HCT116 (cell line): ENCODE measurements around the gene LRRC4C. TPM values are rescaled to one million over a fixed set of nuclear protein-coding genes. Genes with fewer than 3 reads are reported as not detected.

ENCODE experiments used
- ATAC-seq: fragments of 200-7000 bp; cut with Tn5 transposase; 2 replicates; pipeline ENCODE4 v1.9.1; 2020; ENCODE audit warnings: mild to moderate bottlenecking, moderate library complexity
- BruUV-seq: library from RNA; stranded (reverse); fragments of 400-500 nt; replicated peaks from 2 replicates; lab custom pipeline; 2021; lab: Mats Ljungman, UMichigan
- CTCF ChIA-PET: fragments of 300-600 bp; sonication (Branson Sonifier 250); formaldehyde crosslinking; loops from one replicate; lab custom pipeline; 2021; ENCODE audit warnings: antibody characterized with exemption; lab: Charles Lee
- POLR2A ChIA-PET: fragments of 300-600, 350-600 bp; sonication (Branson Sonifier 250); formaldehyde crosslinking; loops from one replicate; lab custom pipeline; 2021; ENCODE audit warnings: antibody characterized with exemption; lab: Charles Lee
- RAD21 ChIA-PET, 2 experiments: fragments of 300-600 bp; sonication (Branson Sonifier 250); formaldehyde crosslinking; loops; one replicate each; lab custom pipeline; 2023; ENCODE audit warnings: low total read pairs in 2 of 2; ENCODE audit not compliant: uncharacterized antibody in 2 of 2, unreplicated experiment in 2 of 2, low non-redundant PET in 1 of 2; lab: Charles Lee
- DNase-seq: peaks from one replicate; pipeline ENCODE4 v3.0.0-alpha.2; 2010; ENCODE audit warnings: low read depth, low spot score
- H2AFZ ChIP-seq: fragments of 200-600 bp; shearing (Covaris generic), sonication (generic); 2 replicates; pipeline ENCODE4 v1.6.1; 2017; ENCODE audit warnings: low read depth, mixed run types, mixed read lengths, antibody characterized with exemption, low read length; ENCODE audit not compliant: poor library complexity, severe bottlenecking
- H3K27ac ChIP-seq: 2 replicates; pipeline ENCODE4 v1.5.1; 2012; ENCODE audit warnings: low read depth, low read length
- H3K27me3 ChIP-seq: fragments of 200-600 bp; sonication (generic); 2 replicates; pipeline ENCODE4 v1.6.1; 2016; ENCODE audit warnings: mixed run types, low read length, mixed read lengths; ENCODE audit not compliant: insufficient read depth
- H3K36me3 ChIP-seq, 2 experiments: fragments of 200-500 bp in 1 of 2; fragments of 200-600 bp in 1 of 2; sonication (Bioruptor generic) in 1 of 2; sonication (generic) in 1 of 2; 2 replicates each; pipeline versions ENCODE4 v1.5.1 to v1.6.1; 2014 to 2016; ENCODE audit warnings: low read length in 2 of 2, inconsistent platforms in 1 of 2, mixed read lengths in 1 of 2, mixed run types in 1 of 2; ENCODE audit not compliant: insufficient read depth in 2 of 2, control insufficient read depth in 1 of 2
- H3K4me1 ChIP-seq, 2 experiments: fragments of 200-600 bp in 1 of 2; sonication (generic) in 1 of 2; 2 replicates each; pipeline versions ENCODE4 v1.5.1 to v1.6.1; 2012 to 2017; ENCODE audit warnings: low read length in 2 of 2, inconsistent platforms in 1 of 2, mild to moderate bottlenecking in 1 of 2, mixed read lengths in 1 of 2, mixed run types in 1 of 2, moderate library complexity in 1 of 2; ENCODE audit not compliant: insufficient read depth in 2 of 2, control insufficient read depth in 1 of 2
- H3K4me2 ChIP-seq: fragments of 200-600 bp; sonication (generic); 2 replicates; pipeline ENCODE4 v1.6.1; 2017; ENCODE audit warnings: mixed run types, low read length, mixed read lengths
- H3K4me3 ChIP-seq, 2 experiments: fragments of 200-600 bp in 1 of 2; sonication (generic) in 1 of 2; replicated peaks in 1 of 2; 2 replicates each; pipeline ENCODE4 v1.5.1; 2011 to 2016; ENCODE audit warnings: low read length in 2 of 2, control low read depth in 1 of 2, low read depth in 1 of 2, mild to moderate bottlenecking in 1 of 2, mixed read lengths in 1 of 2, mixed run types in 1 of 2
- H3K79me2 ChIP-seq: fragments of 200-600 bp; sonication (generic); 2 replicates; pipeline ENCODE4 v1.6.1; 2017; ENCODE audit warnings: mild to moderate bottlenecking, mixed run types, low read length, moderate library complexity, mixed read lengths; ENCODE audit not compliant: insufficient read depth
- H3K9ac ChIP-seq: fragments of 200-600 bp; sonication (generic); 2 replicates; pipeline ENCODE4 v1.6.1; 2016; ENCODE audit warnings: low read length, mixed read lengths
- H3K9me2 ChIP-seq: fragments of 200-600 bp; sonication (generic), shearing (Covaris generic); 2 replicates; pipeline ENCODE4 v1.6.1; 2017; ENCODE audit warnings: mixed run types, mild to moderate bottlenecking, moderate library complexity; ENCODE audit not compliant: insufficient read depth
- H3K9me3 ChIP-seq, 2 experiments: fragments of 200-500 bp in 1 of 2; fragments of 200-600 bp in 1 of 2; sonication (Bioruptor generic) in 1 of 2; sonication (generic) in 1 of 2; 2 replicates each; pipeline ENCODE4 v1.6.1; 2014 to 2017; ENCODE audit warnings: low read length in 2 of 2, mixed read lengths in 2 of 2, inconsistent platforms in 1 of 2, low read depth in 1 of 2, mild to moderate bottlenecking in 1 of 2, mixed run types in 1 of 2, moderate library complexity in 1 of 2; ENCODE audit not compliant: control insufficient read depth in 1 of 2, insufficient read depth in 1 of 2
- H4K20me1 ChIP-seq: fragments of 200-600 bp; sonication (generic), shearing (Covaris generic); 2 replicates; pipeline ENCODE4 v1.6.1; 2017; ENCODE audit warnings: mixed run types, mild to moderate bottlenecking, moderate library complexity; ENCODE audit not compliant: insufficient read depth
- EGR1 ChIP-seq: IDR thresholded peaks from 2 replicates; pipeline ENCODE4 v1.6.1; 2012; ENCODE audit warnings: low read depth
- ELF1 ChIP-seq: IDR thresholded peaks from 2 replicates; pipeline ENCODE4 v1.6.1; 2012; ENCODE audit warnings: low read depth, borderline replicate concordance
- FOSL1 ChIP-seq: IDR thresholded peaks from 2 replicates; pipeline ENCODE4 v1.6.1; 2012; ENCODE audit warnings: low read depth
- JUND ChIP-seq: IDR thresholded peaks from 2 replicates; pipeline ENCODE4 v1.6.1; 2012
- POLR2A ChIP-seq: IDR thresholded peaks from 2 replicates; pipeline ENCODE4 v1.7.0; 2011; ENCODE audit warnings: borderline replicate concordance; ENCODE audit not compliant: insufficient read depth, insufficient read length; ENCODE audit errors: extremely low read depth
- RAD21 ChIP-seq: IDR thresholded peaks from 2 replicates; pipeline ENCODE4 v1.6.1; 2012; ENCODE audit warnings: low read depth, mild to moderate bottlenecking
- SP1 ChIP-seq: IDR thresholded peaks from 2 replicates; pipeline ENCODE4 v1.6.1; 2012; ENCODE audit warnings: low read depth
- SRF ChIP-seq: IDR thresholded peaks from 2 replicates; pipeline ENCODE4 v1.6.1; 2012; ENCODE audit warnings: low read depth
- YY1 ChIP-seq: IDR thresholded peaks from 2 replicates; pipeline ENCODE4 v1.6.1; 2011; ENCODE audit warnings: low read length, low read depth, moderate library complexity, mild to moderate bottlenecking; ENCODE audit not compliant: insufficient replicate concordance; ENCODE audit errors: extremely low read depth
- intact Hi-C: fragments of 100-400 bp; cut with micrococcal nuclease; formaldehyde crosslinking; loops from 2 replicates; pipeline ENCODE4 v1.10.0; 2022
- total RNA-seq: library from RNA; stranded (reverse); gene quantifications from one replicate; pipeline ENCODE4 v1.2.1, GENCODE V29; 2021; ENCODE audit not compliant: unreplicated experiment
- TF ChIP-seq, protein P1 (sequence below): IDR thresholded peaks from 2 replicates; pipeline ENCODE4 v1.6.1; 2012
- TF ChIP-seq, protein P2 (sequence below), 3 experiments: fragments of 200-600 bp in 1 of 3; sonication (generic) in 1 of 3; IDR thresholded peaks in 2 of 3; conservative IDR thresholded peaks in 1 of 3; 2 replicates each; pipeline ENCODE4 v1.5.1; 2012 to 2017; ENCODE audit warnings: low read depth in 2 of 3, low read length in 2 of 3, antibody characterized with exemption in 1 of 3, borderline replicate concordance in 1 of 3, control low read depth in 1 of 3, mild to moderate bottlenecking in 1 of 3, mixed read lengths in 1 of 3, mixed run types in 1 of 3, moderate library complexity in 1 of 3; ENCODE audit not compliant: insufficient read depth in 1 of 3

The LRRC4C gene
- total RNA-seq, 1 experiment from 2014 or later = not detected

DNA sequence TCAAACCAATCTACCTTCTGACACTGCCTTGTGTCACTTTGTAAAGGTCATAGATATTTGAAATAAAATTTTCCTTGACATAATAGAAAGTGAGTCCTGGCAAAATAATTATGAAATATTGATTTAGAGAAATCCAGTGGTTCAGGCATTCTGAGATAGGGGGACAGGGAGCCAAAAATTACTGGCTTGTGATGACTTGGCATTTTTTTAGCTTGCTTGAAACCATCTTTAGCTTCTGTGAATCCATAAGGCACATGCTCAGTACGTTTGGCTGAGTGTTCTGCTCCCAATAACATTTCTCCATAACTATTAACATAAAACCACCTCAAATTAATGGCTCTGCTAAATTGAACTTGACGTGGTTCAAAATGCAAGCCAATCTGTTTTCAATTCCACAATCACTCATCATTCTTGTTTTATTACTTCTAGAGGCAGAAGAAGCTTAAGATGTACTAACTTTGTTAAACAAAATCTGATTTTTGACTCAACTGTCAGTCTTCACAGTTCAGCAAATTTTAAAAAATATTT, 209.0 kb downstream of the LRRC4C start:
- no peaks in the 10 kb centered on the region for H4K20me1 ChIP-seq
- H2AFZ ChIP-seq = no peak overlapping the region
- no peaks in the 10 kb centered on the region for H3K79me2 ChIP-seq
- no peaks in the 10 kb centered on the region for H3K9me2 ChIP-seq
- DNase-seq (no peak), ATAC-seq (no peak)
- CTCF ChIA-PET = no interaction called here
- H3K36me3 ChIP-seq = no peaks in the 10 kb centered on the region
- no TSS peak for BruUV-seq
- H3K4me1 ChIP-seq = no peaks in the 10 kb centered on the region
- POLR2A ChIA-PET = no interaction called here
- no peak overlapping the region for H3K27ac ChIP-seq
- no peak overlapping the region for H3K9ac ChIP-seq
- no peak overlapping the region for H3K4me2 ChIP-seq
- intact Hi-C loops = no loop called here
- no peak overlapping the region for H3K4me3 ChIP-seq
- RAD21 ChIA-PET = no interaction called here
- H3K9me3 ChIP-seq = peaks cover 0 to 25% of the 10 kb centered on the region in 2 experiments; a peak in 2 of 4 replicates
- H3K27me3 ChIP-seq = no peaks in the 10 kb centered on the region
- no peak for TF ChIP-seq EGR1
- no peak for TF ChIP-seq SP1
- no peak for TF ChIP-seq SRF

DNA sequence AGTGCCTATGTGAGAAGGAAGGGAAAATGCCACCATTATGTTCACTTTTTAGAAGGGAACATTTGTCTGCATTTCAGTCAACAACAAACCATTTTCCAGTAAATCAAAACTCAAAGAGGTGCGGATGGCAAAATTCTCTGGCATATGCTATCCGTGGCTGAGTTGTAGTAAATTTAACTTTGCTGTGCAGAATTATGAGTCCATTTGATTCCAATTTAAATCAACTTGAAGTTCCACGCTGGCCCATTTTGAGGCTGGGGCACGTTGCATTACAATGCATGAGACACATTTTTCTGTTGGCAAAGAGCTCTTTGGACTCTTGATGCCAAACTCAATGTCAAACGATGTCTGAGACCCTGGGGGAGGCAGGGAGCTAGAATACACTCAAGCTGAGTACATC, 211.8 kb downstream of the LRRC4C start:
- ChIA-PET POLR2A (no interaction called here), CTCF (no interaction called here), RAD21 (no interaction called here)
- Histone ChIP-seq H3K9me3 (peaks cover 0 to 19% of the 10 kb centered on the region in 2 experiments; a peak in 2 of 4 replicates), H3K79me2 (no peaks in the 10 kb centered on the region), H3K4me2 (no peak overlapping the region), H2AFZ (no peak overlapping the region), H3K4me3 (no peak overlapping the region), H3K9me2 (no peaks in the 10 kb centered on the region), H3K4me1 (no peaks in the 10 kb centered on the region), H4K20me1 (no peaks in the 10 kb centered on the region), H3K9ac (no peak overlapping the region), H3K36me3 (no peaks in the 10 kb centered on the region), H3K27ac (no peak overlapping the region), H3K27me3 (no peaks in the 10 kb centered on the region)
- no TSS peak for BruUV-seq
- intact Hi-C loops = no loop called here
- no peak for TF ChIP-seq YY1
- TF ChIP-seq, protein P1, sequence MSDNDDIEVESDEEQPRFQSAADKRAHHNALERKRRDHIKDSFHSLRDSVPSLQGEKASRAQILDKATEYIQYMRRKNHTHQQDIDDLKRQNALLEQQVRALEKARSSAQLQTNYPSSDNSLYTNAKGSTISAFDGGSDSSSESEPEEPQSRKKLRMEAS = no peak
- TF ChIP-seq JUND = no peak
- TF ChIP-seq ELF1 = no peak
- TF ChIP-seq, protein P2, sequence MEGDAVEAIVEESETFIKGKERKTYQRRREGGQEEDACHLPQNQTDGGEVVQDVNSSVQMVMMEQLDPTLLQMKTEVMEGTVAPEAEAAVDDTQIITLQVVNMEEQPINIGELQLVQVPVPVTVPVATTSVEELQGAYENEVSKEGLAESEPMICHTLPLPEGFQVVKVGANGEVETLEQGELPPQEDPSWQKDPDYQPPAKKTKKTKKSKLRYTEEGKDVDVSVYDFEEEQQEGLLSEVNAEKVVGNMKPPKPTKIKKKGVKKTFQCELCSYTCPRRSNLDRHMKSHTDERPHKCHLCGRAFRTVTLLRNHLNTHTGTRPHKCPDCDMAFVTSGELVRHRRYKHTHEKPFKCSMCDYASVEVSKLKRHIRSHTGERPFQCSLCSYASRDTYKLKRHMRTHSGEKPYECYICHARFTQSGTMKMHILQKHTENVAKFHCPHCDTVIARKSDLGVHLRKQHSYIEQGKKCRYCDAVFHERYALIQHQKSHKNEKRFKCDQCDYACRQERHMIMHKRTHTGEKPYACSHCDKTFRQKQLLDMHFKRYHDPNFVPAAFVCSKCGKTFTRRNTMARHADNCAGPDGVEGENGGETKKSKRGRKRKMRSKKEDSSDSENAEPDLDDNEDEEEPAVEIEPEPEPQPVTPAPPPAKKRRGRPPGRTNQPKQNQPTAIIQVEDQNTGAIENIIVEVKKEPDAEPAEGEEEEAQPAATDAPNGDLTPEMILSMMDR (IDR thresholded peaks at IDR 0.05 in 2 of 3, conservative IDR thresholded peaks at IDR 0.05 in 1 of 3; ENCODE audit: borderline replicate concordance in 1 of 3, insufficient read depth in 1 of 3, low read depth in 2 of 3, low read length in 2 of 3) = no peak
- no peak for TF ChIP-seq POLR2A
- TF ChIP-seq FOSL1 = no peak
- no peak for TF ChIP-seq SRF
- TF ChIP-seq SP1 = no peak
- no peak for TF ChIP-seq EGR1
- no peak for TF ChIP-seq RAD21
- DNase-seq = no peak
- ATAC-seq = no peak
